ES-I3 (cell line): ENCODE results near the gene PHLDB2.
"Not testable (repeated sequence)": the region's sequence is repeated elsewhere in the genome, so short reads cannot be mapped to it uniquely, and the experiment has no call there.

Experiments used
- H3K36me3 ChIP-seq: 2 replicates; pipeline ENCODE4 v1.6.1; 2013; ENCODE audit warnings: mild to moderate bottlenecking, low read length, control low read depth, moderate library complexity; ENCODE audit not compliant: insufficient read depth
- H3K4me1 ChIP-seq: 2 replicates; pipeline ENCODE4 v1.6.1; 2013; ENCODE audit warnings: mild to moderate bottlenecking, control low read depth, low read length; ENCODE audit not compliant: insufficient read depth
- H3K9ac ChIP-seq: 2 replicates; pipeline ENCODE4 v1.6.1; 2013; ENCODE audit warnings: low read depth, mild to moderate bottlenecking, low read length, moderate library complexity
- H3K9me3 ChIP-seq: 2 replicates; pipeline ENCODE4 v1.6.1; 2013; ENCODE audit warnings: mild to moderate bottlenecking, low read length, moderate library complexity; ENCODE audit not compliant: control insufficient read depth, insufficient read depth

Gene PHLDB2

GRCh38 chr3:111859061-111859973 is at the start of gene PHLDB2:
PHLDB2 (plus strand) TSS chr3:111859265; CDS start chr3:111884078, 24,813 bp downstream.
- Histone ChIP-seq H3K36me3 (no peaks in the 10 kb centered on the region), H3K4me1 (peaks cover 22% of the 10 kb centered on the region), H3K9ac (peak within 1 kb of the TSS; percentile 88), H3K9me3 (no peaks in the 10 kb centered on the region)

- Histone ChIP-seq H3K36me3 (no peaks in the 10 kb centered on the region), H3K4me1 (peaks cover 6% of the 10 kb centered on the region; the same call in 1 of the 2 replicates), H3K9me3 (peaks cover 4% of the 10 kb centered on the region; the same call in 1 of the 2 replicates), H3K9ac (no peak overlapping the region)
Measured at GRCh38 chr3:111810909-111811308, 48.2 kb upstream of the PHLDB2 start.

- H3K36me3 ChIP-seq = no peaks in the 10 kb centered on the region
- peaks cover 6% of the 10 kb centered on the region; the same call in 1 of the 2 replicates for H3K4me1 ChIP-seq
- no peak overlapping the region for H3K9ac ChIP-seq
- peaks cover 4% of the 10 kb centered on the region; the same call in 1 of the 2 replicates for H3K9me3 ChIP-seq
Measured at GRCh38 chr3:111811811-111812210, 47.3 kb upstream of the PHLDB2 start.

GRCh38 chr3:111812701-111813100 is 46.4 kb upstream of the PHLDB2 start:
- no peak overlapping the region for H3K9ac ChIP-seq
- H3K36me3 ChIP-seq = no peaks in the 10 kb centered on the region
- peaks cover 6% of the 10 kb centered on the region; the same call in 1 of the 2 replicates for H3K4me1 ChIP-seq
- H3K9me3 ChIP-seq = peaks cover 4% of the 10 kb centered on the region; the same call in 1 of the 2 replicates

GRCh38 chr3:111813441-111813840 is 45.6 kb upstream of the PHLDB2 start:
- H3K9ac ChIP-seq = no peak overlapping the region
- H3K36me3 ChIP-seq = no peaks in the 10 kb centered on the region
- H3K4me1 ChIP-seq = peaks cover 6% of the 10 kb centered on the region; the same call in 1 of the 2 replicates
- H3K9me3 ChIP-seq = peaks cover 4% of the 10 kb centered on the region; the same call in 1 of the 2 replicates

GRCh38 chr3:111813979-111814378 is 45.1 kb upstream of the PHLDB2 start:
- Histone ChIP-seq H3K4me1 (peaks cover 6% of the 10 kb centered on the region; the same call in 1 of the 2 replicates), H3K9me3 (peaks cover 4% of the 10 kb centered on the region; the same call in 1 of the 2 replicates), H3K9ac (no peak overlapping the region), H3K36me3 (no peaks in the 10 kb centered on the region)

GRCh38 chr3:111816771-111817170 is 42.3 kb upstream of the PHLDB2 start:
- H3K9ac ChIP-seq, H3K36me3 ChIP-seq, H3K4me1 ChIP-seq, H3K9me3 ChIP-seq: not testable (repeated sequence)

GRCh38 chr3:111819927-111820326 is 39.1 kb upstream of the PHLDB2 start:
- H3K36me3 ChIP-seq = no peaks in the 10 kb centered on the region
- no peak overlapping the region for H3K9ac ChIP-seq
- peaks cover 4% of the 10 kb centered on the region; the same call in 1 of the 2 replicates for H3K9me3 ChIP-seq
- no peaks in the 10 kb centered on the region for H3K4me1 ChIP-seq

- Histone ChIP-seq H3K36me3 (no peaks in the 10 kb centered on the region), H3K9me3 (peaks cover 3% of the 10 kb centered on the region; the same call in 1 of the 2 replicates), H3K9ac (no peak overlapping the region), H3K4me1 (no peaks in the 10 kb centered on the region)
Measured at GRCh38 chr3:111820651-111821050, 38.4 kb upstream of the PHLDB2 start.

- no peaks in the 10 kb centered on the region for H3K9me3 ChIP-seq
- no peak overlapping the region for H3K9ac ChIP-seq
- H3K4me1 ChIP-seq = no peaks in the 10 kb centered on the region
- H3K36me3 ChIP-seq = no peaks in the 10 kb centered on the region
Measured at GRCh38 chr3:111821891-111822290, 37.2 kb upstream of the PHLDB2 start.

- Histone ChIP-seq H3K9me3 (no peaks in the 10 kb centered on the region), H3K9ac (no peak overlapping the region), H3K4me1 (no peaks in the 10 kb centered on the region), H3K36me3 (no peaks in the 10 kb centered on the region)
Measured at GRCh38 chr3:111822804-111823203, 36.3 kb upstream of the PHLDB2 start.

GRCh38 chr3:111823341-111823855 is 35.7 kb upstream of the PHLDB2 start:
- H3K9me3 ChIP-seq = no peaks in the 10 kb centered on the region
- H3K9ac ChIP-seq = no peak overlapping the region
- no peaks in the 10 kb centered on the region for H3K4me1 ChIP-seq
- H3K36me3 ChIP-seq = no peaks in the 10 kb centered on the region

GRCh38 chr3:111824351-111824750 is 34.7 kb upstream of the PHLDB2 start:
- no peaks in the 10 kb centered on the region for H3K9me3 ChIP-seq

GRCh38 chr3:111827871-111828270 is 31.2 kb upstream of the PHLDB2 start:
- no peaks in the 10 kb centered on the region for H3K9me3 ChIP-seq
- H3K36me3 ChIP-seq = no peaks in the 10 kb centered on the region
- H3K4me1 ChIP-seq = no peaks in the 10 kb centered on the region
- H3K9ac ChIP-seq = no peak overlapping the region

More at GRCh38 chr3:111824351-111824750, 34.7 kb upstream of the PHLDB2 start:
- Histone ChIP-seq H3K9ac (no peak overlapping the region), H3K36me3 (no peaks in the 10 kb centered on the region), H3K4me1 (no peaks in the 10 kb centered on the region)

GRCh38 chr3:111828530-111828929 is 30.5 kb upstream of the PHLDB2 start:
- no peak overlapping the region for H3K9ac ChIP-seq
- no peaks in the 10 kb centered on the region for H3K9me3 ChIP-seq
- no peaks in the 10 kb centered on the region for H3K4me1 ChIP-seq
- no peaks in the 10 kb centered on the region for H3K36me3 ChIP-seq
